Activated T-helper 17 cell treated with anti-CD3 and anti-CD28 coated beads, Interleukin-2, amount 50 U/mL, for 72 hours (primary cell): ENCODE results near the gene NTRK2. TPM values are rescaled to one million over a fixed set of nuclear protein-coding genes. Genes with fewer than 3 reads are reported as not detected.

Experiments used
- ATAC-seq: fragments of 150-1000 bp; cut with Tn5 transposase; replicated peaks from 2 replicates; pipeline ENCODE4 v1.10.0; 2021; ENCODE audit warnings: mild to moderate bottlenecking, moderate library complexity
- H3K27ac Mint-ChIP-seq: one replicate; pipeline ENCODE4 v1.8.0; 2022; ENCODE audit warnings: mixed read lengths
- H3K27me3 Mint-ChIP-seq: one replicate; pipeline ENCODE4 v1.8.0; 2022; ENCODE audit warnings: mixed read lengths
- H3K36me3 Mint-ChIP-seq: one replicate; pipeline ENCODE4 v1.8.0; 2022; ENCODE audit warnings: low read depth, mild to moderate bottlenecking, mixed read lengths
- H3K4me1 Mint-ChIP-seq: one replicate; pipeline ENCODE4 v1.8.0; 2022; ENCODE audit warnings: mixed read lengths
- H3K4me3 Mint-ChIP-seq: one replicate; pipeline ENCODE4 v1.8.0; 2022; ENCODE audit warnings: mild to moderate bottlenecking, mixed read lengths
- H3K9me3 Mint-ChIP-seq: one replicate; pipeline ENCODE4 v1.8.0; 2022; ENCODE audit warnings: mixed read lengths
- total RNA-seq, 2 donors: library from RNA; stranded (reverse); gene quantifications; one replicate each; pipeline ENCODE4 v1.2.3, GENCODE V29; 2022

NTRK2 gene
- total RNA-seq, 2 donors from 2014 or later, result 9.6 to 9.9 TPM

- no peak overlapping the region for H3K4me3 Mint-ChIP-seq
- H3K4me1 Mint-ChIP-seq, result no peaks in the 10 kb centered on the region
- no peak for ATAC-seq
- no peaks in the 10 kb centered on the region for H3K36me3 Mint-ChIP-seq
- H3K9me3 Mint-ChIP-seq, result no peaks in the 10 kb centered on the region
- H3K27me3 Mint-ChIP-seq, result peaks cover 7% of the 10 kb centered on the region
- no peak overlapping the region for H3K27ac Mint-ChIP-seq
Measured at GRCh38 chr9:84819491-84819991, 150.0 kb downstream of the NTRK2 start.

- no peaks in the 10 kb centered on the region for H3K9me3 Mint-ChIP-seq
- H3K27ac Mint-ChIP-seq, result no peak overlapping the region
- H3K4me3 Mint-ChIP-seq, result no peak overlapping the region
- no peaks in the 10 kb centered on the region for H3K36me3 Mint-ChIP-seq
- H3K4me1 Mint-ChIP-seq, result no peaks in the 10 kb centered on the region
- peaks cover 7% of the 10 kb centered on the region for H3K27me3 Mint-ChIP-seq
- ATAC-seq, result no peak
Measured at GRCh38 chr9:84821431-84821830, 151.9 kb downstream of the NTRK2 start.

- Mint-ChIP-seq H3K36me3 (no peaks in the 10 kb centered on the region), H3K9me3 (no peaks in the 10 kb centered on the region), H3K27me3 (peaks cover 7% of the 10 kb centered on the region), H3K4me1 (no peaks in the 10 kb centered on the region), H3K4me3 (no peak overlapping the region), H3K27ac (no peak overlapping the region)
- no peak for ATAC-seq
Measured at GRCh38 chr9:84822589-84823233, 153.2 kb downstream of the NTRK2 start.

GRCh38 chr9:84823421-84824271 is 154.1 kb downstream of the NTRK2 start:
- Mint-ChIP-seq H3K4me1 (no peaks in the 10 kb centered on the region), H3K4me3 (no peak overlapping the region), H3K27me3 (peaks cover 7% of the 10 kb centered on the region), H3K9me3 (no peaks in the 10 kb centered on the region), H3K36me3 (no peaks in the 10 kb centered on the region), H3K27ac (no peak overlapping the region)
- no peak for ATAC-seq

GRCh38 chr9:84827216-84827765 is 157.8 kb downstream of the NTRK2 start:
- H3K27ac Mint-ChIP-seq, result no peak overlapping the region
- H3K36me3 Mint-ChIP-seq, result no peaks in the 10 kb centered on the region
- no peaks in the 10 kb centered on the region for H3K4me1 Mint-ChIP-seq
- H3K27me3 Mint-ChIP-seq, result peaks cover 3% of the 10 kb centered on the region
- no peak overlapping the region for H3K4me3 Mint-ChIP-seq
- ATAC-seq, result no peak
- no peaks in the 10 kb centered on the region for H3K9me3 Mint-ChIP-seq

GRCh38 chr9:84828046-84828445 is 158.5 kb downstream of the NTRK2 start:
- no peaks in the 10 kb centered on the region for H3K9me3 Mint-ChIP-seq
- H3K4me1 Mint-ChIP-seq, result no peaks in the 10 kb centered on the region
- H3K36me3 Mint-ChIP-seq, result no peaks in the 10 kb centered on the region
- H3K27ac Mint-ChIP-seq, result no peak overlapping the region
- no peak for ATAC-seq
- H3K27me3 Mint-ChIP-seq, result peaks cover 3% of the 10 kb centered on the region
- no peak overlapping the region for H3K4me3 Mint-ChIP-seq

- Mint-ChIP-seq H3K27me3 (peaks cover under 1% of the 10 kb centered on the region), H3K27ac (no peak overlapping the region), H3K36me3 (no peaks in the 10 kb centered on the region), H3K4me3 (no peak overlapping the region), H3K4me1 (no peaks in the 10 kb centered on the region), H3K9me3 (no peaks in the 10 kb centered on the region)
- no peak for ATAC-seq
Measured at GRCh38 chr9:84829471-84829870, 159.9 kb downstream of the NTRK2 start.

GRCh38 chr9:84829997-84830696 is 160.6 kb downstream of the NTRK2 start:
- no peaks in the 10 kb centered on the region for H3K9me3 Mint-ChIP-seq
- H3K4me3 Mint-ChIP-seq, result no peak overlapping the region
- ATAC-seq, result no peak
- no peaks in the 10 kb centered on the region for H3K36me3 Mint-ChIP-seq
- H3K27ac Mint-ChIP-seq, result no peak overlapping the region
- no peaks in the 10 kb centered on the region for H3K27me3 Mint-ChIP-seq
- H3K4me1 Mint-ChIP-seq, result no peaks in the 10 kb centered on the region

GRCh38 chr9:84831377-84831776 is 161.8 kb downstream of the NTRK2 start:
- ATAC-seq, result no peak
- Mint-ChIP-seq H3K27me3 (no peaks in the 10 kb centered on the region), H3K4me1 (no peaks in the 10 kb centered on the region), H3K36me3 (no peaks in the 10 kb centered on the region), H3K27ac (no peak overlapping the region), H3K9me3 (no peaks in the 10 kb centered on the region), H3K4me3 (no peak overlapping the region)

- Mint-ChIP-seq H3K4me3 (no peak overlapping the region), H3K27ac (no peak overlapping the region), H3K4me1 (no peaks in the 10 kb centered on the region), H3K27me3 (no peaks in the 10 kb centered on the region), H3K36me3 (no peaks in the 10 kb centered on the region), H3K9me3 (no peaks in the 10 kb centered on the region)
- ATAC-seq, result no peak
Measured at GRCh38 chr9:84832453-84832852, 162.9 kb downstream of the NTRK2 start.

- H3K27me3 Mint-ChIP-seq, result no peaks in the 10 kb centered on the region
- no peaks in the 10 kb centered on the region for H3K36me3 Mint-ChIP-seq
- H3K4me3 Mint-ChIP-seq, result no peak overlapping the region
- no peak overlapping the region for H3K27ac Mint-ChIP-seq
- H3K4me1 Mint-ChIP-seq, result no peaks in the 10 kb centered on the region
- no peak for ATAC-seq
- H3K9me3 Mint-ChIP-seq, result no peaks in the 10 kb centered on the region
Measured at GRCh38 chr9:84834426-84834825, 164.9 kb downstream of the NTRK2 start.

- H3K4me1 Mint-ChIP-seq, result no peaks in the 10 kb centered on the region
- H3K9me3 Mint-ChIP-seq, result no peaks in the 10 kb centered on the region
- no peak overlapping the region for H3K27ac Mint-ChIP-seq
- H3K27me3 Mint-ChIP-seq, result peaks cover 6% of the 10 kb centered on the region
- ATAC-seq, result no peak
- H3K36me3 Mint-ChIP-seq, result no peaks in the 10 kb centered on the region
- no peak overlapping the region for H3K4me3 Mint-ChIP-seq
Measured at GRCh38 chr9:84835745-84836144, 166.2 kb downstream of the NTRK2 start.

- Mint-ChIP-seq H3K36me3 (no peaks in the 10 kb centered on the region), H3K27ac (no peak overlapping the region), H3K4me1 (no peaks in the 10 kb centered on the region), H3K4me3 (no peak overlapping the region), H3K9me3 (no peaks in the 10 kb centered on the region), H3K27me3 (peaks cover 18% of the 10 kb centered on the region)
- ATAC-seq, result no peak
Measured at GRCh38 chr9:84838879-84839278, 169.3 kb downstream of the NTRK2 start.

- no peak for ATAC-seq
- H3K27ac Mint-ChIP-seq, result no peak overlapping the region
- H3K4me3 Mint-ChIP-seq, result no peak overlapping the region
- no peaks in the 10 kb centered on the region for H3K36me3 Mint-ChIP-seq
- no peaks in the 10 kb centered on the region for H3K9me3 Mint-ChIP-seq
- peaks cover 18% of the 10 kb centered on the region for H3K27me3 Mint-ChIP-seq
- H3K4me1 Mint-ChIP-seq, result no peaks in the 10 kb centered on the region
Measured at GRCh38 chr9:84839541-84839940, 170.0 kb downstream of the NTRK2 start.
